IPS-15b (cell line): ENCODE data around the gene OR5K4.

Source experiments
- H3K27me3 ChIP-seq: one replicate; pipeline ENCODE4 v1.6.1; 2013; ENCODE audit warnings: low read length; ENCODE audit not compliant: control insufficient read depth, insufficient read depth
- H3K36me3 ChIP-seq: one replicate; pipeline ENCODE4 v1.6.1; 2013; ENCODE audit warnings: low read length; ENCODE audit not compliant: control insufficient read depth, insufficient read depth
- H3K4me1 ChIP-seq: one replicate; pipeline ENCODE4 v1.6.1; 2013; ENCODE audit warnings: mild to moderate bottlenecking, low read length; ENCODE audit not compliant: control insufficient read depth, insufficient read depth
- H3K4me3 ChIP-seq: one replicate; pipeline ENCODE4 v1.5.1; 2013; ENCODE audit warnings: low read depth, low read length
- H3K9ac ChIP-seq: one replicate; pipeline ENCODE4 v1.6.1; 2013; ENCODE audit warnings: low read depth, mild to moderate bottlenecking, low read length
- H3K9me3 ChIP-seq: one replicate; pipeline ENCODE4 v1.6.1; 2013; ENCODE audit warnings: mild to moderate bottlenecking, low read length; ENCODE audit not compliant: control insufficient read depth, insufficient read depth

The OR5K4 gene

GRCh38 chr3:98339031-98339430, 14.6 kb upstream of the OR5K4 start:
- H3K36me3 ChIP-seq = no peaks in the 10 kb centered on the region
- no peaks in the 10 kb centered on the region for H3K27me3 ChIP-seq
- no peak overlapping the region for H3K4me3 ChIP-seq
- H3K4me1 ChIP-seq = no peaks in the 10 kb centered on the region
- no peaks in the 10 kb centered on the region for H3K9me3 ChIP-seq
- H3K9ac ChIP-seq = no peak overlapping the region

DNA sequence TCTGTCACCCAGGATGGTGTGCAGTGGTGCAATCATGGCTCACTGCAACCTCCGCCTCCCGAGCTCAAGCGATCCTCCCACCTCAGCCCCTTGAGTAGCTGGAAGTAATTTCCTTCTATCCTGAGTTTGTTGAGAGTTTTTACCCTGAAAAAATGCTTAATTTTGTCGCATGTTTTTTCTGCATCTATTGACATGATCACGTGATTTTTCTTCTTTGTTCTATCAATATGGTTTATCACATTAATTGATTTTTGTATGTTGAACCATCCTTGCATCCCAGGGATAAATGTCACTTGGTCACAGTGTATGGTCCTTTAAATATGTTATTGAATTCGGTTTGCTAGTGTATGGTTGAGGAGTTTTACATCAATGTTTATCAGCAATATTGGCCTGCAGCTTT, 11.9 kb upstream of the OR5K4 start:
- no peaks in the 10 kb centered on the region for H3K9me3 ChIP-seq
- no peak overlapping the region for H3K4me3 ChIP-seq
- H3K36me3 ChIP-seq = no peaks in the 10 kb centered on the region
- no peak overlapping the region for H3K9ac ChIP-seq
- no peaks in the 10 kb centered on the region for H3K4me1 ChIP-seq
- H3K27me3 ChIP-seq = no peaks in the 10 kb centered on the region

DNA sequence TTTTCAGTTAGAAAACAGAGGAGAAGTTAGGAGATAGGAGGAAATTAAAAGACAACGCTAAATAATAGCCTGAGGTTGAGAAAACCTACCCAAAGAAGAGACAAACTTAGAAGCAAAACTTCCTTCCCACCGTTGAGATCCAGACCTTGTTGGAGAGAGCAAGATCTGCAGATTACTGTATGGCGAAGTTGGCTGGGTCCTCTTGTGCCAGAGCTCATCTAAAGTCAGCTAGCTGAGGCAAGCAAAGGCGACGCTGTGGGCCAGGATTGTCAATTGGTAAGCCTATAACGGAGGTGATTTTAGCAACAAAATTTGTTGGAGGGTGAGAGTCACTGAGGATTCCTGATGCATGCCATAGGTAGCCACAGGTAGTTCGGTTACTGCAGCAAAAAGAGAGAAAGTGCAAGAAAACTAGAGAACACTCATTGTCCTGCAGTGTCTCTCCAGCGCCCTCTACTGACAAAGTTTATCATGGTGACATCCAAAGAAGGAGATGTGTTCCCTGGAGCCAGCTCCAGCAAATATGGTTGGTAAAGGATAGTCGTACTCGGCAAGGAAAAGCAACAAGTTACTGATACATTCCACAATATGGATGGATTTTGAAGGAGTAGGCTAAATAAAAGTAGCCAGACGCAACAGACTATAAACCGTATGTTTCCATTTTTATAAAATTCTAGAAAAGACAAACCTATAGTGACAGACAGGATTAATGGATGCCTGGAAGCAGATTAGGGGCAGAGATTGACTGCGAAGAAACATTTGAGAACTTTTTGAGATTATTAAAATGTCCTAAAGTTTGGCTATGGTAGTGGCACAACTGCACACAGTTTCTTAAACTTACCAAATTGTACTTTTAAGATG, 9.8 kb upstream of the OR5K4 start:
- Histone ChIP-seq H3K4me1 (no peaks in the 10 kb centered on the region), H3K36me3 (no peaks in the 10 kb centered on the region), H3K27me3 (no peaks in the 10 kb centered on the region), H3K9ac (no peak overlapping the region), H3K9me3 (no peaks in the 10 kb centered on the region), H3K4me3 (no peak overlapping the region)

- no peaks in the 10 kb centered on the region for H3K27me3 ChIP-seq
- H3K4me1 ChIP-seq = no peaks in the 10 kb centered on the region
- no peaks in the 10 kb centered on the region for H3K9me3 ChIP-seq
- H3K36me3 ChIP-seq = no peaks in the 10 kb centered on the region
- H3K4me3 ChIP-seq = no peak overlapping the region
- no peak overlapping the region for H3K9ac ChIP-seq
These were observed 3.6 kb upstream of the OR5K4 start for GRCh38 chr3:98350082-98350481.

DNA sequence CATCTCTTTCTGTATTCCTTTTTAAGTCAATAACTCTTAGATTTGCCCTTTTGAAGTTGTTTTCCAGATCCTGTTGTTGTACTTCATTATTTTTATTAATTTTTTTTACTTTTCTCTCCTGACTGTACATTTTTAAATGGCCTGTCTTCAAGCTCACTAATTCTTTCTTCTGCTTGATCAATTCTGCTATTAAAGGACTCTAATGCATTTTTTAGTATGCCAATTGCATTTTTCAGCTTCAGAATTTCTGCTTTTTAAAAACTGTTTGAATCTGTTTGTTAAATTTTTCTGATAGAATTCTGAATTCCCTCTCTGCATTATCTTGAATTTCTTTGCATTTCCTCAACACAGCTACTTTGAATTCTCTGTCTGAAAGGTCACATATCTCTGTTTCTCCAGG, 5.6 kb downstream of the OR5K4 start:
- Histone ChIP-seq H3K9me3 (no peaks in the 10 kb centered on the region), H3K4me1 (no peaks in the 10 kb centered on the region), H3K4me3 (no peak overlapping the region), H3K36me3 (no peaks in the 10 kb centered on the region), H3K9ac (no peak overlapping the region), H3K27me3 (no peaks in the 10 kb centered on the region)

- Histone ChIP-seq H3K4me3 (no peak overlapping the region), H3K9me3 (no peaks in the 10 kb centered on the region), H3K4me1 (no peaks in the 10 kb centered on the region), H3K9ac (no peak overlapping the region), H3K36me3 (no peaks in the 10 kb centered on the region), H3K27me3 (no peaks in the 10 kb centered on the region)
These were observed 6.5 kb downstream of the OR5K4 start for GRCh38 chr3:98359993-98360675.

- H3K4me3 ChIP-seq = no peak overlapping the region
These were observed 7.0 kb downstream of the OR5K4 start for GRCh38 chr3:98360681-98361080.

GRCh38 chr3:98361289-98361688, 7.6 kb downstream of the OR5K4 start:
- H3K4me3 ChIP-seq = no peak overlapping the region

More at GRCh38 chr3:98360681-98361080, 7.0 kb downstream of the OR5K4 start:
- no peaks in the 10 kb centered on the region for H3K36me3 ChIP-seq
- no peaks in the 10 kb centered on the region for H3K4me1 ChIP-seq
- no peak overlapping the region for H3K9ac ChIP-seq
- H3K27me3 ChIP-seq = no peaks in the 10 kb centered on the region
- no peaks in the 10 kb centered on the region for H3K9me3 ChIP-seq

DNA sequence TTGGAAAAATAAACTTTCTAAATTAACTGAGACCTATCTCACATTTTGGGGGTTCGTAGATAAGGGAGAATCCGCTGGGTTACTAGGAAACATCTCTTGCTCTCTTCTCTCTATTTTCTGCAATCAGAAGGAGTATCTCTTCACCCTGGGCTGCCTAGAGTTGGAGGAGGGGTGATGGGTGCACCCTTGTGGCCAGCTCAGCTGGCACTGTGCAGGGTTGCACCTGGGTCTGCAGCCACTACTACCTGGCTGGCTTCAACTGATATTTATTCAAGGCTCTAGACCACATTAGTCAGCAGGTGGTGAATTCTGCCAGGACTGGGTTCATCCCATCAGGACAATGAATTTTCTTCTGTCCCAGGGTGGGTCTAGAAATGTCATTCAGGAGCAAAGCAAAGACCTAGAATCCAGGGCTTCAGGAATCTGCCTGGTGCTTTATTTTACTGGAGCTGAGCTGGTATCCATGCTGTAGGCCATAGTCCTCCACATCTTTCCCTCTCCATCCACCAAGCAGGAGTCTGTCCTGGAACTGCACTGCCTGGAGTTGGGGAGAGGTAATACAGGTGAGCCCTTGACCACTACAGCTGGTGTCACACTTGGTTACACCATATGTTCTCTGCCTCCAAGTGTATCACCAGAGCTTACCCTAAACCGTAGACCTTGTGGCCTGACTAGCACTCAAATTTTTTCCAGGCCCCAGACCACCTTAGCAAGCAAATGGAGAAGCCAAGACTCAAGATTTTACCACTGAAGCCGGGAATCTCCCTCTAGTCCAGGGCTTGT, 14.0 kb downstream of the OR5K4 start:
- Histone ChIP-seq H3K9me3 (no peaks in the 10 kb centered on the region), H3K4me1 (no peaks in the 10 kb centered on the region), H3K9ac (no peak overlapping the region), H3K4me3 (no peak overlapping the region), H3K27me3 (no peaks in the 10 kb centered on the region), H3K36me3 (no peaks in the 10 kb centered on the region)

More at GRCh38 chr3:98361289-98361688, 7.6 kb downstream of the OR5K4 start:
- no peak overlapping the region for H3K9ac ChIP-seq
- no peaks in the 10 kb centered on the region for H3K36me3 ChIP-seq
- H3K9me3 ChIP-seq = no peaks in the 10 kb centered on the region
- no peaks in the 10 kb centered on the region for H3K4me1 ChIP-seq
- H3K27me3 ChIP-seq = no peaks in the 10 kb centered on the region

DNA sequence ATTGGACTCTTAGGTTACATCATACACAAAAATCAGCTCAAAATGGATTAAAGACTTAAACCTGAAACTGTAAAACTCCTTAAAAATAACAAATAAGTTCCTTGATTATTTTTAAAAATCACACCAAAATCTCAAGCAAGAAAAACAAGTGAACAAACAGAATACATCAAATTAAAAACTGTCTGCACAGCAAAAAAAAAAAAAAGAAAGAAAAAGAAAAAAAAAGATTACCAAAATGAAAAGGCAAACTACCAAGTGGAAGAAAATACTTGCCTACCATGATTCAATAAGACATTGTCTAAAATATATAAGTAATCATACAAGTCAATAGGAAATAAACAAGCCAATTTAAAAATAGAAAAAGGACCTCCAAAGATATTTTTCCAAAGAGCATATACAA, 17.5 kb downstream of the OR5K4 start:
- H3K36me3 ChIP-seq = no peaks in the 10 kb centered on the region
- no peaks in the 10 kb centered on the region for H3K4me1 ChIP-seq
- H3K27me3 ChIP-seq = no peaks in the 10 kb centered on the region
- H3K9ac ChIP-seq = no peak overlapping the region
- no peak overlapping the region for H3K4me3 ChIP-seq
- no peaks in the 10 kb centered on the region for H3K9me3 ChIP-seq

DNA sequence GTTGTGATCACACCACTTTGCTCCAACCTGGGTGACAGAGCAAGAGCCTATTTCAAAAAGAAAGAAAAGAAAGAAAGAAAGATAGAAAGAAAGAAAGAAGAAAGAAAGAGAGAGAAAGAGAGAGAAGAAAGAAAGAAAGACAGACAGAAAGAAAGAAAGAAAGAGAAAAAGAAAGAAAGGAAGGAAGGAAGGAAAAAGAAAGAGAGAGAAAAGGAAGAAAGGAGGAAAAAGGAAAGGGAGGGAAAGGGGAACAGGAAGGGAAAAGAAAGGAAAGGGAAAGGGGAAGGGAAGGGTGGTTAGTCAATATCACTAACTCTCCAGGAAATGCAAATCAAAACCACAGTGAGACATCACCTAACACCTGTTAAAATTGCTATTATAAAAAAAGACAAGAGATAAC, 18.2 kb downstream of the OR5K4 start:
- Histone ChIP-seq H3K4me3 (no peak overlapping the region), H3K9me3 (no peaks in the 10 kb centered on the region), H3K4me1 (no peaks in the 10 kb centered on the region), H3K9ac (no peak overlapping the region), H3K36me3 (no peaks in the 10 kb centered on the region), H3K27me3 (no peaks in the 10 kb centered on the region)
